GM23338 (cell line): ENCODE results near the gene MEGF10. TPM values are rescaled to one million over a fixed set of nuclear protein-coding genes. Genes with fewer than 3 reads are reported as not detected.

ENCODE experiments used
- ATAC-seq: fragments of 200-7000 bp; cut with Tn5 transposase; 3 replicates; pipeline ENCODE4 v1.9.1; 2020
- DNase-seq: peaks from one replicate; pipeline ENCODE4 v3.0.0-alpha.2; 2015; ENCODE audit warnings: low spot score
- H2AFZ ChIP-seq: fragments of 200-600 bp; sonication (generic); 2 replicates; pipeline ENCODE4 v1.8.0; 2016; ENCODE audit warnings: antibody characterized with exemption, mild to moderate bottlenecking, moderate library complexity
- H3F3A ChIP-seq: fragments of 200-600 bp; sonication (generic); replicated peaks from 2 replicates; pipeline ENCODE4 v1.8.0; 2017; ENCODE audit warnings: antibody characterized with exemption, mixed run types, low read depth
- H3K27ac ChIP-seq: fragments of 200-600 bp; sonication (generic); 2 replicates; pipeline ENCODE4 v1.6.1; 2016; ENCODE audit warnings: low read depth
- H3K27me3 ChIP-seq: fragments of 200-600 bp; sonication (generic); 2 replicates; pipeline ENCODE4 v1.8.0; 2016; ENCODE audit warnings: mild to moderate bottlenecking, mixed run types, moderate library complexity; ENCODE audit not compliant: insufficient read depth
- H3K36me3 ChIP-seq: fragments of 200-600 bp; sonication (generic); 2 replicates; pipeline ENCODE4 v1.8.0; 2016; ENCODE audit warnings: mild to moderate bottlenecking; ENCODE audit not compliant: insufficient read depth
- H3K4me1 ChIP-seq: fragments of 200-600 bp; sonication (generic); 2 replicates; pipeline ENCODE4 v1.8.0; 2016; ENCODE audit warnings: mild to moderate bottlenecking, moderate library complexity; ENCODE audit not compliant: insufficient read depth
- H3K4me2 ChIP-seq: fragments of 200-600 bp; sonication (generic); 2 replicates; pipeline ENCODE4 v1.7.1; 2017; ENCODE audit warnings: mixed run types
- H3K4me3 ChIP-seq: fragments of 200-600 bp; sonication (generic); 2 replicates; pipeline ENCODE4 v1.6.1; 2016; ENCODE audit warnings: mixed run types
- H3K79me2 ChIP-seq: fragments of 200-600 bp; sonication (generic); replicated peaks from 2 replicates; pipeline ENCODE4 v1.8.0; 2017; ENCODE audit warnings: mild to moderate bottlenecking; ENCODE audit not compliant: insufficient read depth
- H3K9me2 ChIP-seq: fragments of 200-600 bp; sonication (generic); 2 replicates; pipeline ENCODE4 v1.8.0; 2017; ENCODE audit not compliant: insufficient read depth
- H4K20me1 ChIP-seq: fragments of 200-600 bp; sonication (generic); replicated peaks from 2 replicates; pipeline ENCODE4 v1.8.0; 2017; ENCODE audit warnings: mild to moderate bottlenecking; ENCODE audit not compliant: insufficient read depth
- H3K27ac Mint-ChIP-seq: 2 replicates; pipeline ENCODE4 v1.8.0; 2020; ENCODE audit warnings: inconsistent platforms, mild to moderate bottlenecking, moderate library complexity, mixed read lengths
- H3K27me3 Mint-ChIP-seq: 3 replicates; pipeline ENCODE4 v1.8.0; 2022; ENCODE audit warnings: low read depth, mild to moderate bottlenecking, moderate library complexity, mixed read lengths, inconsistent platforms; ENCODE audit not compliant: insufficient read depth, poor library complexity
- H3K36me3 Mint-ChIP-seq: 3 replicates; pipeline ENCODE4 v1.8.0; 2021; ENCODE audit warnings: low read depth, mild to moderate bottlenecking, inconsistent platforms, moderate library complexity, mixed read lengths
- H3K4me1 Mint-ChIP-seq: 3 replicates; pipeline ENCODE4 v1.8.0; 2020; ENCODE audit warnings: mild to moderate bottlenecking, inconsistent platforms, mixed read lengths
- H3K4me3 Mint-ChIP-seq: 3 replicates; pipeline ENCODE4 v1.8.0; 2021; ENCODE audit warnings: moderate library complexity, mild to moderate bottlenecking, inconsistent platforms, mixed read lengths
- H3K9me3 Mint-ChIP-seq: 3 replicates; pipeline ENCODE4 v1.8.0; 2020; ENCODE audit warnings: moderate library complexity, mild to moderate bottlenecking, inconsistent platforms, mixed read lengths
- CREB1 ChIP-seq: fragments of 250-450 bp; sonication (Bioruptor Pico); IDR thresholded peaks from 2 replicates; pipeline ENCODE4 v1.5.0; 2020; ENCODE audit warnings: low read depth, mild to moderate bottlenecking, moderate library complexity
- EZH2phosphoT487 ChIP-seq: fragments of 200-600 bp; sonication (generic); IDR thresholded peaks from one replicate; pipeline ENCODE4 v1.8.1; 2018; ENCODE audit warnings: antibody characterized with exemption; ENCODE audit not compliant: unreplicated experiment
- JUNB ChIP-seq: IDR thresholded peaks from one replicate; pipeline ENCODE4 v1.6.1; 2016; ENCODE audit warnings: antibody characterized with exemption; ENCODE audit not compliant: unreplicated experiment
- NANOG ChIP-seq: IDR thresholded peaks from 2 replicates; pipeline ENCODE4 v1.6.1; 2016; ENCODE audit warnings: antibody characterized with exemption, borderline replicate concordance
- POLR2AphosphoS5 ChIP-seq: IDR thresholded peaks from 2 replicates; pipeline ENCODE4 v1.6.1; 2016; ENCODE audit warnings: antibody characterized with exemption, low read depth
- STAT1 ChIP-seq: IDR thresholded peaks from one replicate; pipeline ENCODE4 v1.6.1; 2016; ENCODE audit warnings: antibody characterized with exemption; ENCODE audit not compliant: unreplicated experiment
- ZNF114 ChIP-seq: fragments of 250-450 bp; sonication (Bioruptor Pico); IDR thresholded peaks from 2 replicates; pipeline ENCODE4 v1.5.0; 2020; ENCODE audit warnings: mild to moderate bottlenecking, moderate library complexity
- polyA plus RNA-seq: library from polyadenylated mRNA; unstranded; fragments of >200 nt; fragmentation: Nextera tagmentation; extraction: Ambion mirVana; gene quantifications from 2 replicates; pipeline ENCODE4 v1.2.1, GENCODE V29; 2016
- total RNA-seq: library from RNA; depleted of rRNA; stranded (reverse); fragments of >200 nt; shearing (Covaris generic); gene quantifications from 2 replicates; pipeline ENCODE4 v1.2.3, GENCODE V29; 2014
- TF ChIP-seq, protein P1 (sequence below): IDR thresholded peaks from one replicate; pipeline ENCODE4 v1.6.1; 2018; ENCODE audit warnings: antibody characterized with exemption; ENCODE audit not compliant: unreplicated experiment
- TF ChIP-seq, protein P2 (sequence below), 2 experiments: fragments of 200-600 bp in 1 of 2; sonication (generic) in 1 of 2; conservative IDR thresholded peaks; 2 replicates each; pipeline versions ENCODE4 v1.5.1 to v1.6.1; 2016 to 2017; ENCODE audit warnings: antibody characterized with exemption in 2 of 2, low read depth in 2 of 2, mild to moderate bottlenecking in 2 of 2, moderate library complexity in 1 of 2
- TF ChIP-seq, protein P3 (sequence below): IDR thresholded peaks from 2 replicates; pipeline ENCODE4 v1.6.1; 2016; ENCODE audit warnings: antibody characterized with exemption

MEGF10 gene
- total and polyA plus RNA-seq, 2 experiments from 2014 or later = 4.5 to 28.3 TPM

DNA sequence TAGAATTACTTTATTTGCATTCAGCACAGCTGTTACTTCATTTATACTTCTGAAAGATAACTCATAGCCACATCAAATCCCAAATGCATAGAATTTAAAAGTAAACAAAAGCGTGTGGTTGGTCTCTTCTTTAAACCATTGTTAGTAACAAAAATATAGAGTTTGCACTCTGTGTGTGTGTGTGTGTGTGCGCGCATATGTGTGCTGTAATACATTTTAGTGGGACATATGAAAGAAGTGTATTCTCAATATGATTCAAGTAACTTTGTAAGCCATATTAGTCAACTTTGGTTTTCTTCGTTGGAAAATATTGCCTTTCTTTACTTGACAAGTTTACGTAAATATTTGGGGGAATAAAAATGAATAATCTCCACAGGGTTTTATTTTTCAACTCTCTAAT, 120.8 kb downstream of the MEGF10 start (continued):
- TF ChIP-seq, protein P1, sequence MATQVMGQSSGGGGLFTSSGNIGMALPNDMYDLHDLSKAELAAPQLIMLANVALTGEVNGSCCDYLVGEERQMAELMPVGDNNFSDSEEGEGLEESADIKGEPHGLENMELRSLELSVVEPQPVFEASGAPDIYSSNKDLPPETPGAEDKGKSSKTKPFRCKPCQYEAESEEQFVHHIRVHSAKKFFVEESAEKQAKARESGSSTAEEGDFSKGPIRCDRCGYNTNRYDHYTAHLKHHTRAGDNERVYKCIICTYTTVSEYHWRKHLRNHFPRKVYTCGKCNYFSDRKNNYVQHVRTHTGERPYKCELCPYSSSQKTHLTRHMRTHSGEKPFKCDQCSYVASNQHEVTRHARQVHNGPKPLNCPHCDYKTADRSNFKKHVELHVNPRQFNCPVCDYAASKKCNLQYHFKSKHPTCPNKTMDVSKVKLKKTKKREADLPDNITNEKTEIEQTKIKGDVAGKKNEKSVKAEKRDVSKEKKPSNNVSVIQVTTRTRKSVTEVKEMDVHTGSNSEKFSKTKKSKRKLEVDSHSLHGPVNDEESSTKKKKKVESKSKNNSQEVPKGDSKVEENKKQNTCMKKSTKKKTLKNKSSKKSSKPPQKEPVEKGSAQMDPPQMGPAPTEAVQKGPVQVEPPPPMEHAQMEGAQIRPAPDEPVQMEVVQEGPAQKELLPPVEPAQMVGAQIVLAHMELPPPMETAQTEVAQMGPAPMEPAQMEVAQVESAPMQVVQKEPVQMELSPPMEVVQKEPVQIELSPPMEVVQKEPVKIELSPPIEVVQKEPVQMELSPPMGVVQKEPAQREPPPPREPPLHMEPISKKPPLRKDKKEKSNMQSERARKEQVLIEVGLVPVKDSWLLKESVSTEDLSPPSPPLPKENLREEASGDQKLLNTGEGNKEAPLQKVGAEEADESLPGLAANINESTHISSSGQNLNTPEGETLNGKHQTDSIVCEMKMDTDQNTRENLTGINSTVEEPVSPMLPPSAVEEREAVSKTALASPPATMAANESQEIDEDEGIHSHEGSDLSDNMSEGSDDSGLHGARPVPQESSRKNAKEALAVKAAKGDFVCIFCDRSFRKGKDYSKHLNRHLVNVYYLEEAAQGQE = no peak
- TF ChIP-seq STAT1 = no peak
- TF ChIP-seq, protein P2, sequence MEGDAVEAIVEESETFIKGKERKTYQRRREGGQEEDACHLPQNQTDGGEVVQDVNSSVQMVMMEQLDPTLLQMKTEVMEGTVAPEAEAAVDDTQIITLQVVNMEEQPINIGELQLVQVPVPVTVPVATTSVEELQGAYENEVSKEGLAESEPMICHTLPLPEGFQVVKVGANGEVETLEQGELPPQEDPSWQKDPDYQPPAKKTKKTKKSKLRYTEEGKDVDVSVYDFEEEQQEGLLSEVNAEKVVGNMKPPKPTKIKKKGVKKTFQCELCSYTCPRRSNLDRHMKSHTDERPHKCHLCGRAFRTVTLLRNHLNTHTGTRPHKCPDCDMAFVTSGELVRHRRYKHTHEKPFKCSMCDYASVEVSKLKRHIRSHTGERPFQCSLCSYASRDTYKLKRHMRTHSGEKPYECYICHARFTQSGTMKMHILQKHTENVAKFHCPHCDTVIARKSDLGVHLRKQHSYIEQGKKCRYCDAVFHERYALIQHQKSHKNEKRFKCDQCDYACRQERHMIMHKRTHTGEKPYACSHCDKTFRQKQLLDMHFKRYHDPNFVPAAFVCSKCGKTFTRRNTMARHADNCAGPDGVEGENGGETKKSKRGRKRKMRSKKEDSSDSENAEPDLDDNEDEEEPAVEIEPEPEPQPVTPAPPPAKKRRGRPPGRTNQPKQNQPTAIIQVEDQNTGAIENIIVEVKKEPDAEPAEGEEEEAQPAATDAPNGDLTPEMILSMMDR (conservative IDR thresholded peaks at IDR 0.05; ENCODE audit: low read depth in 2 of 2) = no peak

DNA sequence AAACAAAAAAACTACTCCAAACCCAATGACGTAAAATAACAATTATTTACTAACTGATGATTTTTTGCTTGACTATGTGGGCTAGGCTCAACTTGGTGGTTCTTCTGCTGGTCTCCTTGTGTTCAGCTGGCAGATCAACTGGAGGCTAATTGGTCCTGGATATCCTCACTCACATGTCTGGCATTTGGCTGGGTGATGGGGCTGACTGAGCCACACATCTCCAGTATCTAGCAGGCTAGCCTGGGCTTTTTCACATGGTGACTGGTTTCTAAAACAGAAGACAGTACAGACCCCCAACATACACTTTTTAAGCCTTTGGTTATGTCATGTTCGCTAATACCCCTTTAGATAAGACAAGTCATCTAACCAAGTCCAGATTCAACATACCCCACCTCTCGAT, 122.1 kb downstream of the MEGF10 start:
- no peaks in the 10 kb centered on the region for H3K9me3 Mint-ChIP-seq
- TF ChIP-seq CREB1 (CRISPR knock-in tag) (no peak), NANOG (no peak), POLR2AphosphoS5 (no peak), STAT1 (no peak), ZNF114 (CRISPR knock-in tag) (no peak), JUNB (no peak), EZH2phosphoT487 (no peak)
- TF ChIP-seq, protein P2 (conservative IDR thresholded peaks at IDR 0.05; ENCODE audit: low read depth in 2 of 2) = no peak
- TF ChIP-seq, protein P1 = no peak
- TF ChIP-seq, protein P3, sequence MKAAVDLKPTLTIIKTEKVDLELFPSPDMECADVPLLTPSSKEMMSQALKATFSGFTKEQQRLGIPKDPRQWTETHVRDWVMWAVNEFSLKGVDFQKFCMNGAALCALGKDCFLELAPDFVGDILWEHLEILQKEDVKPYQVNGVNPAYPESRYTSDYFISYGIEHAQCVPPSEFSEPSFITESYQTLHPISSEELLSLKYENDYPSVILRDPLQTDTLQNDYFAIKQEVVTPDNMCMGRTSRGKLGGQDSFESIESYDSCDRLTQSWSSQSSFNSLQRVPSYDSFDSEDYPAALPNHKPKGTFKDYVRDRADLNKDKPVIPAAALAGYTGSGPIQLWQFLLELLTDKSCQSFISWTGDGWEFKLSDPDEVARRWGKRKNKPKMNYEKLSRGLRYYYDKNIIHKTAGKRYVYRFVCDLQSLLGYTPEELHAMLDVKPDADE = no peak

More for the DNA sequence above, 122.1 kb downstream of the MEGF10 start:
- Histone ChIP-seq H3K36me3 (no peaks in the 10 kb centered on the region; the same call in 1 of the 2 replicates), H3K79me2 (no peaks in the 10 kb centered on the region), H3K9me2 (no peaks in the 10 kb centered on the region), H3K27ac (no peak overlapping the region), H4K20me1 (no peaks in the 10 kb centered on the region), H3K27me3 (no peaks in the 10 kb centered on the region), H3K4me1 (no peaks in the 10 kb centered on the region), H2AFZ (no peak overlapping the region), H3K4me2 (no peak overlapping the region), H3K4me3 (no peak overlapping the region), H3F3A (no peaks in the 10 kb centered on the region)
- H3K27ac Mint-ChIP-seq = no peak overlapping the region
- no peak overlapping the region for H3K4me3 Mint-ChIP-seq
- DNase-seq (no peak), ATAC-seq (no peak)
- H3K27me3 Mint-ChIP-seq = peaks cover 2% of the 10 kb centered on the region
- H3K36me3 Mint-ChIP-seq = peaks cover 12% of the 10 kb centered on the region; the same call in 2 of the 3 replicates
- peaks cover 10% of the 10 kb centered on the region; the same call in 2 of the 3 replicates for H3K4me1 Mint-ChIP-seq
